T47D (cell line): ENCODE results near the gene IGSF3.

Source experiments
- DNase-seq, 2 experiments: peaks; one replicate each; pipeline versions ENCODE4 v3.0.0 to v3.0.0-alpha.2; 2011 to 2012; ENCODE audit warnings: low read depth in 1 of 2, low spot score in 1 of 2
- JUND ChIP-seq: IDR thresholded peaks from 2 replicates; pipeline ENCODE4 v1.6.1; 2012; ENCODE audit warnings: low read depth
- in situ Hi-C: cut with HindIII; loops from 2 replicates; pipeline ENCODE4 v1.10.0; 2016; ENCODE audit warnings: low sequenced_read_pairs, low pct_unique_long_range_greater_than_20kb

IGSF3 gene

GRCh38 chr1:116581323-116581885 lies 86.1 kb downstream of the IGSF3 start:
- no peak for DNase-seq
- in situ Hi-C loops = no loop called here
- TF ChIP-seq JUND = no peak

- in situ Hi-C loops = no loop called here
- TF ChIP-seq JUND = no peak
- no peak for DNase-seq
These were observed 86.8 kb downstream of the IGSF3 start for GRCh38 chr1:116580446-116581322.

GRCh38 chr1:116579259-116579875 lies 88.2 kb downstream of the IGSF3 start:
- no peak for DNase-seq
- in situ Hi-C loops = no loop called here
- TF ChIP-seq JUND = no peak

GRCh38 chr1:116578581-116578980 lies 89.0 kb downstream of the IGSF3 start:
- in situ Hi-C loops = no loop called here
- TF ChIP-seq JUND = no peak
- no peak for DNase-seq

- no peak for TF ChIP-seq JUND
- in situ Hi-C loops = no loop called here
These were observed 89.7 kb downstream of the IGSF3 start for GRCh38 chr1:116577759-116578314.

GRCh38 chr1:116574581-116575291 lies 92.8 kb downstream of the IGSF3 start:
- no peak for TF ChIP-seq JUND
- in situ Hi-C loops = no loop called here
- peak; percentile 43 to 61 for DNase-seq

More at GRCh38 chr1:116577759-116578314, 89.7 kb downstream of the IGSF3 start:
- no peak for DNase-seq

- in situ Hi-C loops = no loop called here
- no peak for DNase-seq
- TF ChIP-seq JUND = no peak
These were observed 94.0 kb downstream of the IGSF3 start for GRCh38 chr1:116573431-116574095.

- no peak for DNase-seq
- TF ChIP-seq JUND = no peak
- in situ Hi-C loops = no loop called here
These were observed 94.6 kb downstream of the IGSF3 start for GRCh38 chr1:116572771-116573430.

- in situ Hi-C loops = no loop called here
- no peak for TF ChIP-seq JUND
- DNase-seq = no peak
These were observed 95.4 kb downstream of the IGSF3 start for GRCh38 chr1:116572099-116572498.

- no peak for DNase-seq
These were observed 96.2 kb downstream of the IGSF3 start for GRCh38 chr1:116571215-116571919.

More at GRCh38 chr1:116571215-116571919, 96.2 kb downstream of the IGSF3 start:
- in situ Hi-C loops = no loop called here
- TF ChIP-seq JUND = no peak
